WTC11 (cell line): ENCODE results near the gene TECR.
"Not testable (repeated sequence)": the region's sequence is repeated elsewhere in the genome, so short reads cannot be mapped to it uniquely, and the experiment has no call there.

Experiments
- CBFB ChIP-seq: sonication (generic); formaldehyde crosslinking; IDR thresholded peaks from 2 replicates; pipeline ENCODE4 v1.8.1; 2022; ENCODE audit warnings: mild to moderate bottlenecking, low read depth, missing genetic modification reagents
- CREB1 ChIP-seq: sonication (generic); formaldehyde crosslinking; IDR thresholded peaks from 2 replicates; pipeline ENCODE4 v1.8.0; 2023; ENCODE audit warnings: mild to moderate bottlenecking, missing genetic modification reagents
- CREM ChIP-seq: sonication (generic); formaldehyde crosslinking; IDR thresholded peaks from 2 replicates; pipeline ENCODE4 v1.8.1; 2022; ENCODE audit warnings: mild to moderate bottlenecking, missing genetic modification reagents, moderate library complexity
- ELF4 ChIP-seq: sonication (generic); formaldehyde crosslinking; IDR thresholded peaks from 2 replicates; pipeline ENCODE4 v1.8.1; 2022; ENCODE audit warnings: low read depth, mild to moderate bottlenecking, moderate library complexity, missing genetic modification reagents
- MXD4 ChIP-seq: fragments of 250-450 bp; sonication (Bioruptor Pico); IDR thresholded peaks from 2 replicates; pipeline ENCODE4 v1.8.0; 2021; ENCODE audit warnings: mild to moderate bottlenecking, moderate library complexity, borderline replicate concordance
- NFYB ChIP-seq: sonication (generic); formaldehyde crosslinking; conservative IDR thresholded peaks from 2 replicates; pipeline ENCODE4 v1.8.0; 2022; ENCODE audit warnings: low read depth, missing genetic modification reagents
- NR2C2 ChIP-seq: sonication (generic); formaldehyde crosslinking; IDR thresholded peaks from 2 replicates; pipeline ENCODE4 v1.8.0; 2022; ENCODE audit warnings: mild to moderate bottlenecking, missing genetic modification reagents
- NR3C1 ChIP-seq: sonication (generic); formaldehyde crosslinking; conservative IDR thresholded peaks from 2 replicates; pipeline ENCODE4 v1.8.1; 2023; ENCODE audit warnings: low read depth, mild to moderate bottlenecking, missing genetic modification reagents
- TF ChIP-seq, protein P1 (sequence below): fragments of 200-600 bp; IDR thresholded peaks from 2 replicates; pipeline ENCODE4 v1.8.0; 2022; ENCODE audit warnings: antibody characterized with exemption
- TF ChIP-seq, protein P2 (sequence below): sonication (generic); formaldehyde crosslinking; IDR thresholded peaks from 2 replicates; pipeline ENCODE4 v1.8.1; 2023; ENCODE audit warnings: mild to moderate bottlenecking, missing genetic modification reagents, moderate library complexity
- TF ChIP-seq, protein P3 (sequence below): sonication (generic); formaldehyde crosslinking; IDR thresholded peaks from 2 replicates; pipeline ENCODE4 v1.8.1; 2023; ENCODE audit warnings: mild to moderate bottlenecking, missing genetic modification reagents, moderate library complexity
- TF ChIP-seq, protein P4 (sequence below): sonication (generic); formaldehyde crosslinking; IDR thresholded peaks from 2 replicates; pipeline ENCODE4 v1.8.0; 2022; ENCODE audit warnings: mild to moderate bottlenecking, missing genetic modification reagents
- TF ChIP-seq, protein P5 (sequence below): sonication (generic); formaldehyde crosslinking; IDR thresholded peaks from 2 replicates; pipeline ENCODE4 v1.8.1; 2022; ENCODE audit warnings: mild to moderate bottlenecking, missing genetic modification reagents, moderate library complexity, borderline replicate concordance

DNA sequence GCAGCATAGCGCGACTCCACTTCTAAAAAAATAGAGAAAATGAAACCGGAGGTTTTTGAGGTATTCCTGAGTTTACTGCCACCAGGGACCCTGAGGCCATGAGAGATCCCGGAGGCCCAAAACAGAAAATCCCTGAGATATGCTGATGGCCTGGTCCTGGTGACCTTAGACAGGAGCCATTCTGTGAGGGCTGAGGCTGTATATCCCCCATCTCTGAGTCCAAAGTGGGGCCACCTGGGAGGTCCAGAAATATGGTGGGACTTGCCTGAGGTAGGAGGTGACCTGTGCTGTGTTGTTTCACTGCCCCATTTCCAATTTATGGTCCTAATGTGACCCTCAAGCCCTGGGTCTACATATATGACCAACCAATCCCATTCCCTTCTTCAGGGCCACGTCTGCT, 55.0 kb downstream of the TECR start:
- TF ChIP-seq, protein P1, sequence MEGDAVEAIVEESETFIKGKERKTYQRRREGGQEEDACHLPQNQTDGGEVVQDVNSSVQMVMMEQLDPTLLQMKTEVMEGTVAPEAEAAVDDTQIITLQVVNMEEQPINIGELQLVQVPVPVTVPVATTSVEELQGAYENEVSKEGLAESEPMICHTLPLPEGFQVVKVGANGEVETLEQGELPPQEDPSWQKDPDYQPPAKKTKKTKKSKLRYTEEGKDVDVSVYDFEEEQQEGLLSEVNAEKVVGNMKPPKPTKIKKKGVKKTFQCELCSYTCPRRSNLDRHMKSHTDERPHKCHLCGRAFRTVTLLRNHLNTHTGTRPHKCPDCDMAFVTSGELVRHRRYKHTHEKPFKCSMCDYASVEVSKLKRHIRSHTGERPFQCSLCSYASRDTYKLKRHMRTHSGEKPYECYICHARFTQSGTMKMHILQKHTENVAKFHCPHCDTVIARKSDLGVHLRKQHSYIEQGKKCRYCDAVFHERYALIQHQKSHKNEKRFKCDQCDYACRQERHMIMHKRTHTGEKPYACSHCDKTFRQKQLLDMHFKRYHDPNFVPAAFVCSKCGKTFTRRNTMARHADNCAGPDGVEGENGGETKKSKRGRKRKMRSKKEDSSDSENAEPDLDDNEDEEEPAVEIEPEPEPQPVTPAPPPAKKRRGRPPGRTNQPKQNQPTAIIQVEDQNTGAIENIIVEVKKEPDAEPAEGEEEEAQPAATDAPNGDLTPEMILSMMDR = not testable (repeated sequence)
- TF ChIP-seq NR2C2; CREB1 (CRISPR knock-in tag); ELF4 (CRISPR knock-in tag); NFYB (CRISPR knock-in tag); MXD4; CBFB (CRISPR knock-in tag); NR3C1 (CRISPR knock-in tag); CREM (CRISPR knock-in tag): not testable (repeated sequence)
- TF ChIP-seq, protein P2, sequence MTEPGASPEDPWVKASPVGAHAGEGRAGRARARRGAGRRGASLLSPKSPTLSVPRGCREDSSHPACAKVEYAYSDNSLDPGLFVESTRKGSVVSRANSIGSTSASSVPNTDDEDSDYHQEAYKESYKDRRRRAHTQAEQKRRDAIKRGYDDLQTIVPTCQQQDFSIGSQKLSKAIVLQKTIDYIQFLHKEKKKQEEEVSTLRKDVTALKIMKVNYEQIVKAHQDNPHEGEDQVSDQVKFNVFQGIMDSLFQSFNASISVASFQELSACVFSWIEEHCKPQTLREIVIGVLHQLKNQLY (CRISPR knock-in tag) = not testable (repeated sequence)
- TF ChIP-seq, protein P3, sequence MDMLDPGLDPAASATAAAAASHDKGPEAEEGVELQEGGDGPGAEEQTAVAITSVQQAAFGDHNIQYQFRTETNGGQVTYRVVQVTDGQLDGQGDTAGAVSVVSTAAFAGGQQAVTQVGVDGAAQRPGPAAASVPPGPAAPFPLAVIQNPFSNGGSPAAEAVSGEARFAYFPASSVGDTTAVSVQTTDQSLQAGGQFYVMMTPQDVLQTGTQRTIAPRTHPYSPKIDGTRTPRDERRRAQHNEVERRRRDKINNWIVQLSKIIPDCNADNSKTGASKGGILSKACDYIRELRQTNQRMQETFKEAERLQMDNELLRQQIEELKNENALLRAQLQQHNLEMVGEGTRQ (CRISPR knock-in tag) = not testable (repeated sequence)
- TF ChIP-seq, protein P4, sequence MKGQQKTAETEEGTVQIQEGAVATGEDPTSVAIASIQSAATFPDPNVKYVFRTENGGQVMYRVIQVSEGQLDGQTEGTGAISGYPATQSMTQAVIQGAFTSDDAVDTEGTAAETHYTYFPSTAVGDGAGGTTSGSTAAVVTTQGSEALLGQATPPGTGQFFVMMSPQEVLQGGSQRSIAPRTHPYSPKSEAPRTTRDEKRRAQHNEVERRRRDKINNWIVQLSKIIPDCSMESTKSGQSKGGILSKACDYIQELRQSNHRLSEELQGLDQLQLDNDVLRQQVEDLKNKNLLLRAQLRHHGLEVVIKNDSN = not testable (repeated sequence)
- TF ChIP-seq, protein P5, sequence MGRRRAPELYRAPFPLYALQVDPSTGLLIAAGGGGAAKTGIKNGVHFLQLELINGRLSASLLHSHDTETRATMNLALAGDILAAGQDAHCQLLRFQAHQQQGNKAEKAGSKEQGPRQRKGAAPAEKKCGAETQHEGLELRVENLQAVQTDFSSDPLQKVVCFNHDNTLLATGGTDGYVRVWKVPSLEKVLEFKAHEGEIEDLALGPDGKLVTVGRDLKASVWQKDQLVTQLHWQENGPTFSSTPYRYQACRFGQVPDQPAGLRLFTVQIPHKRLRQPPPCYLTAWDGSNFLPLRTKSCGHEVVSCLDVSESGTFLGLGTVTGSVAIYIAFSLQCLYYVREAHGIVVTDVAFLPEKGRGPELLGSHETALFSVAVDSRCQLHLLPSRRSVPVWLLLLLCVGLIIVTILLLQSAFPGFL (CRISPR knock-in tag) = not testable (repeated sequence)
